GM10248 (cell line): ENCODE data around the gene RHOT1.
A peak's percentile ranks its signal among the peaks of the same experiment; 100 is the strongest.

Source experiments
- CTCF ChIA-PET: fragments of 300-600 bp; sonication (Branson Sonifier 250); formaldehyde crosslinking; extraction: SDS; loops from one replicate; lab custom pipeline; 2021; ENCODE audit warnings: antibody characterized with exemption; lab: Yijun Ruan, JAX
- POLR2A ChIA-PET: fragments of 350-650 bp; sonication (Branson Sonifier 250); formaldehyde crosslinking; extraction: SDS; loops from one replicate; lab custom pipeline; 2020; ENCODE audit warnings: antibody characterized with exemption; lab: Yijun Ruan, JAX
- DNase-seq: peaks from one replicate; pipeline ENCODE4 v3.0.0; 2012; ENCODE audit errors: extremely low spot score
- TF ChIP-seq, protein P1 (sequence below): IDR thresholded peaks from 2 replicates; pipeline ENCODE4 v1.5.1; 2012; ENCODE audit warnings: mild to moderate bottlenecking, low read depth; ENCODE audit errors: extremely low read depth, missing control alignments, control extremely low read depth

RHOT1 gene

GRCh38 chr17:32240750-32241149, 98.4 kb downstream of the RHOT1 start:
- no peak for DNase-seq

DNA sequence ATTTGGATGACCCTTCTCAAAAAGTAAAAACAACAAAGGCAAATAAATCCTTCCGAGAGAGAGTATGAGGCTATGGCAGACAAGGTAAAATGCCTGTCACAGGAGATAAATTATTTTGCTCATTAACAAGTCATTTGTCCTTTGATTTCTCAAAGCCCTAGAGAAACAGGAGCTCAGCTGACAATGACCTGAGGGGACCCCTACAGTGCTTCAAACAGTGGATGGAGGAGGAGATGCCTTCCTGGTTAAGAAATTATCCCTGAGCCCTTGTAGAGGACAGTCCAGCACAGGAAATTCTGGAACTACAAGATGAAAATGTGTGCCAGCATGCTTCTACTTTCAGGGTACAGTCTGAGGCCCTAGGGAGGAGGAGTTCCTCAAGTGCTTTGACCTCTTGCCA, 99.3 kb downstream of the RHOT1 start:
- no peak for DNase-seq
- TF ChIP-seq, protein P1, sequence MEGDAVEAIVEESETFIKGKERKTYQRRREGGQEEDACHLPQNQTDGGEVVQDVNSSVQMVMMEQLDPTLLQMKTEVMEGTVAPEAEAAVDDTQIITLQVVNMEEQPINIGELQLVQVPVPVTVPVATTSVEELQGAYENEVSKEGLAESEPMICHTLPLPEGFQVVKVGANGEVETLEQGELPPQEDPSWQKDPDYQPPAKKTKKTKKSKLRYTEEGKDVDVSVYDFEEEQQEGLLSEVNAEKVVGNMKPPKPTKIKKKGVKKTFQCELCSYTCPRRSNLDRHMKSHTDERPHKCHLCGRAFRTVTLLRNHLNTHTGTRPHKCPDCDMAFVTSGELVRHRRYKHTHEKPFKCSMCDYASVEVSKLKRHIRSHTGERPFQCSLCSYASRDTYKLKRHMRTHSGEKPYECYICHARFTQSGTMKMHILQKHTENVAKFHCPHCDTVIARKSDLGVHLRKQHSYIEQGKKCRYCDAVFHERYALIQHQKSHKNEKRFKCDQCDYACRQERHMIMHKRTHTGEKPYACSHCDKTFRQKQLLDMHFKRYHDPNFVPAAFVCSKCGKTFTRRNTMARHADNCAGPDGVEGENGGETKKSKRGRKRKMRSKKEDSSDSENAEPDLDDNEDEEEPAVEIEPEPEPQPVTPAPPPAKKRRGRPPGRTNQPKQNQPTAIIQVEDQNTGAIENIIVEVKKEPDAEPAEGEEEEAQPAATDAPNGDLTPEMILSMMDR = no peak
- POLR2A ChIA-PET = no interaction called here
- CTCF ChIA-PET = interaction anchor here (1.0 to 3.0 kb wide), 4 partner anchors 8 to 38 kb away, joined by 3 to 16 read pairs (median 4); no protein-coding TSS in a partner anchor

More at GRCh38 chr17:32240750-32241149, 98.4 kb downstream of the RHOT1 start:
- POLR2A ChIA-PET = no interaction called here
- CTCF ChIA-PET = interaction anchor here (0.7 to 3.0 kb wide), 4 partner anchors 12 to 37 kb away, joined by 3 to 16 read pairs (median 4); no protein-coding TSS in a partner anchor
- TF ChIP-seq, protein P1 = no peak

DNA sequence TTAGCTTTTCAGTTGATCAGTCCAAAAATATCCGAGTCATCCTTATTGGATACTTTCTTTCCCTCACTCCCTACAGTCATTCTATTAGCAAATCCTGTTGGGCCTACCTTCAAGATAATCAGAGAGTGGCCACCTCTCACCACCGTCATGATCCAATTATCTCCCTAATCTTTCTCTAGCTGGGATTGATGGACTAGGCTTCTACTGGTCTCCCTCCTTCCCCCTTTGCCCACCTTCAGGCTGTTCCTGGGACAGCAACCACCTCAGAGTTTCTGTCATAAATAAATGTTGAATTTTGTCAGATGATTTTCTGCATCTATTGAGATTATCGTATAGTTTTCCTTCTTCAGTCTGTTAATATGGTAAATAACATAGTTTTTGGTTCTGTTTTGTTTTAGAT, 107.2 kb downstream of the RHOT1 start:
- no peak for DNase-seq
- TF ChIP-seq, protein P1 = no peak
- ChIA-PET CTCF (no interaction called here), POLR2A (no interaction called here)

GRCh38 chr17:32253117-32253611, 110.9 kb downstream of the RHOT1 start:
- TF ChIP-seq, protein P1 = peak; percentile 92
- ChIA-PET POLR2A (no interaction called here), CTCF (interaction anchor here (0.5 to 3.3 kb wide), 20 partner anchors 8 to 683 kb away, joined by 3 to 19 read pairs (median 4); partner anchors contain the start of gene PSMD11)
- peak; percentile 81 for DNase-seq

DNA sequence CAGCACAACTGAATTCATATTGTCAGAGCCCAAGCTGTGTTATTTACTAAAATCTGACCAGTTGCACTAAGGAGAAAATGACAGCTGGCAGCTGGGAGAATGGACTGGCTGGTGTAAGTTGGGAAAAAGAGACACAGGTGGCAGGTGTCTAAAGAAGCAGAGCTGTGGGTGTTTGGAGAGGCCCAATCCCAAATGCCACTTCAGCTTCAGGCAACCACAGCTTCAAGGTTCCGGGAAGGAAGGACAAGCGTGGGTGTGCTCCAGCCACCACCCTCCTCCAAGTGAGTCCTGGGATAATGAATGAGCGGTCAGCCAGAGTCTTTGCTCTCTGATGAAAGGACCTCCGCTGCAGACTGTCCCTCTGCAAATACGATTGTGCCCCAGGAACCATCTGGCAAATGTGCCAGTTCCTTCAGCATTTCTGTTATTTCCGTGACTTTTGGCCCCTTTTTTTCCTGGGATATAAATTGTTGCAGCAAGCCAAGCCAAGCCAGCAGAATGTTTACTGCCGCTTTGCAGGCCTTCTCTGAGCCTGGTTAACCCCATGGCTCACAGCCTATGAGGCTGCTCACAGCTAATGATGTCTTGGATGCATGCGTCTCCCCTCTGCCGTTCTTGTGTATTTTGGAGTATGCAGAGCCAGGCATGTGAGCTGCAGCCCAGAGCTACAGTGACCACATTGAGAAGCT, 113.9 kb downstream of the RHOT1 start:
- POLR2A ChIA-PET = no interaction called here
- no peak for DNase-seq
- TF ChIP-seq, protein P1 = no peak
- CTCF ChIA-PET = interaction anchor here (0.7 to 1.2 kb wide), 2 partner anchors 21 to 66 kb away, joined by 3 read pairs; no protein-coding TSS in a partner anchor

- ChIA-PET POLR2A (no interaction called here), CTCF (interaction anchor here (0.7 to 1.8 kb wide), 3 partner anchors 21 to 66 kb away, joined by 3 to 5 read pairs (median 3); no protein-coding TSS in a partner anchor)
- TF ChIP-seq, protein P1 = no peak
Measured at GRCh38 chr17:32256701-32257019, 114.4 kb downstream of the RHOT1 start.

More at GRCh38 chr17:32256701-32257019, 114.4 kb downstream of the RHOT1 start:
- no peak for DNase-seq
